Esophagus (tissue), 2 donors: Measurements from ENCODE around the gene RAB22A. TPM values are rescaled to one million over a fixed set of nuclear protein-coding genes. Genes with fewer than 3 reads are reported as not detected.
"Not testable (repeated sequence)": the region's sequence is repeated elsewhere in the genome, so short reads cannot be mapped to it uniquely, and the experiment has no call there.

Experiments
- H3K27ac ChIP-seq, 2 donors: one replicate each; pipeline ENCODE4 v1.5.1; 2013; ENCODE audit warnings: low read depth in 2 of 2, mild to moderate bottlenecking in 2 of 2, inconsistent platforms in 1 of 2, low read length in 1 of 2, moderate library complexity in 1 of 2
- H3K27me3 ChIP-seq, 2 donors: one replicate each; pipeline ENCODE4 v1.6.1; 2013; ENCODE audit warnings: low read length in 2 of 2, control low read depth in 1 of 2, mild to moderate bottlenecking in 1 of 2; ENCODE audit not compliant: insufficient read depth in 2 of 2, control insufficient read depth in 1 of 2
- H3K36me3 ChIP-seq, 2 donors: one replicate each; pipeline ENCODE4 v1.6.1; 2013; ENCODE audit warnings: low read length in 1 of 2; ENCODE audit not compliant: control insufficient read depth in 2 of 2, insufficient read depth in 2 of 2
- H3K4me1 ChIP-seq, 2 donors: one replicate each; pipeline ENCODE4 v1.6.1; 2013; ENCODE audit warnings: low read length in 1 of 2; ENCODE audit not compliant: control insufficient read depth in 2 of 2, insufficient read depth in 2 of 2
- H3K4me3 ChIP-seq, 2 donors: one replicate each; pipeline ENCODE4 v1.5.1; 2013; ENCODE audit warnings: low read length in 2 of 2, mild to moderate bottlenecking in 2 of 2, low read depth in 1 of 2, moderate library complexity in 1 of 2
- H3K9me3 ChIP-seq, 2 donors: one replicate each; pipeline ENCODE4 v1.6.1; 2013; ENCODE audit warnings: mild to moderate bottlenecking in 2 of 2, low read depth in 1 of 2, low read length in 1 of 2, moderate library complexity in 1 of 2; ENCODE audit not compliant: control insufficient read depth in 2 of 2, insufficient read depth in 1 of 2
- WGBS, 2 donors: extraction: QIAGEN DNeasy Blood & Tissue Kit; methylation state at CpG; one replicate each; pipeline ENCODE4 v1.1.7; 2013; 5-methylcytosine and 5-hydroxymethylcytosine counted together
- polyA plus RNA-seq, 2 donors: library from polyadenylated mRNA; stranded (reverse); fragments of 200-250 nt; gene quantifications; one replicate each; pipeline ENCODE4 v1.2.3, GENCODE V29; 2013
- donor health status: healthy with polysubstance abuse.
- donor health status: Bipolar disorder and iron deficiency.

Gene RAB22A
- polyA plus RNA-seq, 2 donors: 9.4 to 9.7 TPM

DNA sequence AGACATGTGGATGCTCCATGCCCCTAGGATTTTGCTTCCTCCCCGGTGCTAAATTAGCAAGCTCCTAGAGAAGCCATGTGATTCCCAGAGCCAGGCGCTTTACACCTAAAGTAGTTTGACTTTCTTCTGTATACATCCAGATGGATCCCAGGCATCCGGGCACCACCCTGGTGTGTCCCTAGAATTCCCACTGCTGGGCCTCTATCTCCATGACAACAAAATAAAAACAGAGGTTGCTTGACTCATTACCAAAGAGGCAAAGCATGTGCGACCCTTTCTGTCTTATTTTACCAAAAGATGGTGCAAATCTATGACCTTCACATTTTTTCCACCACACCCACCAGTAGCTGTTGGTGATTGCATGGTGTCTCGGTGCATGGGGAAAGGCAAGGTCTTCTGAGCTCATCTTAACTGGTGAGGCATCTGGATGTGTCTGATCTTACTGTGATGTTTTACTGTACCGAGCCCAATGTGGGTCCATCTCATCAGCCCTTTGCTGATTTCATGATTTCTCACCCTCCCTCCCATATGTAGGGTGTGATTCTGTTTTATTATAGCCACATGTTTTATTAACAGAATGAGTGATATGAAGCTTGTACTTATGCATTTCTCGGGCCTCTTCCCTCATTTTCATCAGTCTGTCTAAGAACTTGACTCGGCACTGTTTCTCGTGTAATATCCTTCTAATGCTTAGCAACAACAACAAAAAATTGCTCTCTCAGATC is 52.1 kb downstream of the RAB22A start:
- H3K4me3 ChIP-seq: no peak overlapping the region

DNA sequence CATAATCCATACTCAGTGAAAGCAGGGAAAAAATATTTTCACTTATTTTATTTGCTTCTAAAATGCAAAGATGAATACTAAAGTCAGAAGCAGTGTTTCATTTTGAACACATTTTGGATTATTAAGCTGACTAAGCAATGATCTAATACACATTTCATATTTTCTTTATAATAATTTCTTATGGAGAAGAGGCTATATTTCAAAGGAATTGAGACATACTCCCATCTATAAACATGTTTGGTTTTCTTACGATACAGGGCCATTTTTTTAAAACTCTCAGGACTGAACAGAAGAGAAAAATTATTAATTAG is 52.6 kb downstream of the RAB22A start:
- Histone ChIP-seq H3K4me1 (no peaks in the 10 kb centered on the region), H3K36me3 (peaks cover 0 to 5% of the 10 kb centered on the region in 2 donors), H3K4me3 (no peak overlapping the region), H3K27ac (no peak overlapping the region), H3K9me3 (no peaks in the 10 kb centered on the region), H3K27me3 (no peaks in the 10 kb centered on the region)
- 84 to 88% methylated on average over 1 of the region's 1 CpG for WGBS, 2 donors

More for the DNA sequence above, 52.1 kb downstream of the RAB22A start:
- Histone ChIP-seq H3K36me3 (peaks cover 0 to 5% of the 10 kb centered on the region in 2 donors), H3K27ac (no peak overlapping the region), H3K27me3 (no peaks in the 10 kb centered on the region), H3K9me3 (no peaks in the 10 kb centered on the region), H3K4me1 (no peaks in the 10 kb centered on the region)
- WGBS, 2 donors: 58 to 78% methylated on average over 9 of the region's 9 CpGs

DNA sequence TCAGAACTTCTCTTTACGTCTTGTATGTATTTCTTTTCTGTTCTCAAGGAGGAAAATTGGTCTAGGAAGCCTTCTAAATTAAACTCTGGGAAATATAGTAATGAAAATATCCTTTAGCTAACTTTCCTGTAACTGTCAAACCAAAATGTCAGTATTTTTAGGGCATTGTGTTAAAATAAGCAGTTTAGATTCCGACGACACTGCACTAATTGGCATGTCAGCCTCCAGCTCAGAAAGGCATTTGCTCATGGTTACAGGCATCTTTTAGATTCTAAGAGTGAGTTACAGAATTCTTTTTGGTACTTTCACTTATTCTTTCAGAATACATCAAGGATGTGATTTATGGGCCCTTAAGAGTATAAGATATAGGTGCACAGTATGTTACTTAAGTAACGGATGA is 53.5 kb downstream of the RAB22A start:
- H3K9me3 ChIP-seq: no peaks in the 10 kb centered on the region
- peaks cover 0 to 9% of the 10 kb centered on the region in 2 donors for H3K36me3 ChIP-seq
- no peak overlapping the region for H3K4me3 ChIP-seq
- WGBS, 2 donors: 96 to 97% methylated on average over 4 of the region's 4 CpGs
- H3K27ac ChIP-seq: no peak overlapping the region
- no peaks in the 10 kb centered on the region for H3K27me3 ChIP-seq
- H3K4me1 ChIP-seq: no peaks in the 10 kb centered on the region

DNA sequence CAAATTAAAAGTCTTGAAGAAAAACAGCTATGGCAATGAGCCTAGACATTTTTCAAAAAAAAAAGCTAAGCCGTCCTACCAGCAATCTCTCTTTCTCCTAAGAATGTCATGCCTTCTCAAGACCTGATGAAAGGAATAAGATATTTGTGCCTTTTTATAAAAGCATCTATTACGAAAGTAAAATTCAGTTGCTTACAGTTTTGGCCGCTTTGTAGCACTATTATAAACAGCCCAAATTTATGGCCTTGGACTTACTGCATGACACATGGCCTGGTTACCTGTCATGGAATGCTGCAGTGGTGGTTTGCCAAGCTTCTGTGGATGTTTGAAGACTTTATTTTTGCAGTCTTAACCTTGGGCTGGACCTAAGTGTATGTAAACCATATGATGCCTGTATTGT is 57.4 kb downstream of the RAB22A start:
- WGBS, 2 donors: 82 to 84% methylated on average over 3 of the region's 3 CpGs
- H3K27ac ChIP-seq: no peak overlapping the region

DNA sequence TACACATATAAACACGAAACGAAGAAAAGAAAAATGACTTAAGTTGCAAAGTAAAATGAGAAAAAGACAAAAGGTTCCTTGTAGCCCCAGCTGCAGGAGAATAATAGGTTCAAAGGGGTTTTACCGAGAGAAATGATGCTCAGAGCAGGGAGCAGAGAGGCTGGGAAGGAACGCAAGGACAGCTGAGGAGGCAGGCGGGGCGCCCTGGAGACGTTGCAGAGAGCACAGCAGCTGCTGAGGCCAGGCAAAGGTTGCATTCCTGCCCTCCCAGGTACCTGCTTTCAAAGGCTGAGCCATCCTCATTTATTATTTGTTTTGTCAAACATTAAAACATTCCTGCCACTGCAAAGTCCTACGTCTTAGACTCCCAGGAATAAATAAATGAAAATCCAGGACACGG is 63.3 kb downstream of the RAB22A start:
- Histone ChIP-seq H3K27me3 (no peaks in the 10 kb centered on the region), H3K36me3 (peaks cover 0 to 2% of the 10 kb centered on the region in 2 donors), H3K4me3 (no peak overlapping the region), H3K27ac (no peak overlapping the region), H3K4me1 (no peaks in the 10 kb centered on the region), H3K9me3 (no peaks in the 10 kb centered on the region)
- 50 to 54% methylated on average over 9 of the region's 9 CpGs for WGBS, 2 donors

More for the DNA sequence above, 57.4 kb downstream of the RAB22A start:
- Histone ChIP-seq H3K27me3 (no peaks in the 10 kb centered on the region), H3K9me3 (no peaks in the 10 kb centered on the region), H3K4me1 (no peaks in the 10 kb centered on the region), H3K4me3 (no peak overlapping the region), H3K36me3 (peaks cover 0 to 4% of the 10 kb centered on the region in 2 donors)

DNA sequence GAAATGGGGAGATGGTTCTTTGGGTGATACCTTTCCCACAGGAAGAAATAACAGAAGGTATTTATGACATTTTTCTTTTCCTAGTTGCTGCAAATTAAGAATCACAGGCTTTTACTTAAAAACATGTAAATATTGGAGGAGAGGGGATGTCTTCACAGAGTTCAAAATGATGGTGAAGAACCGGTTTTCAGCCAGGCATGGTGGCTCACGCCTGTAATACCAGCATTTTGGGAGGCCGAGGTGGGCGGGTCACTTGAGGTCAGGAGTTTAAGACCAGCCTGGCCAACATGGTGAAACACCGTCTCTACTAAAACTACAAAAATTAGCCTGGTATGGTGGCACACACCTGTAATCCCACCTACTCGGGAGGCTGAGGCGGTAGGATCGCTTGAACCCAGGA is 63.8 kb downstream of the RAB22A start:
- WGBS, 2 donors: 85 to 86% methylated on average over 8 of the region's 8 CpGs

DNA sequence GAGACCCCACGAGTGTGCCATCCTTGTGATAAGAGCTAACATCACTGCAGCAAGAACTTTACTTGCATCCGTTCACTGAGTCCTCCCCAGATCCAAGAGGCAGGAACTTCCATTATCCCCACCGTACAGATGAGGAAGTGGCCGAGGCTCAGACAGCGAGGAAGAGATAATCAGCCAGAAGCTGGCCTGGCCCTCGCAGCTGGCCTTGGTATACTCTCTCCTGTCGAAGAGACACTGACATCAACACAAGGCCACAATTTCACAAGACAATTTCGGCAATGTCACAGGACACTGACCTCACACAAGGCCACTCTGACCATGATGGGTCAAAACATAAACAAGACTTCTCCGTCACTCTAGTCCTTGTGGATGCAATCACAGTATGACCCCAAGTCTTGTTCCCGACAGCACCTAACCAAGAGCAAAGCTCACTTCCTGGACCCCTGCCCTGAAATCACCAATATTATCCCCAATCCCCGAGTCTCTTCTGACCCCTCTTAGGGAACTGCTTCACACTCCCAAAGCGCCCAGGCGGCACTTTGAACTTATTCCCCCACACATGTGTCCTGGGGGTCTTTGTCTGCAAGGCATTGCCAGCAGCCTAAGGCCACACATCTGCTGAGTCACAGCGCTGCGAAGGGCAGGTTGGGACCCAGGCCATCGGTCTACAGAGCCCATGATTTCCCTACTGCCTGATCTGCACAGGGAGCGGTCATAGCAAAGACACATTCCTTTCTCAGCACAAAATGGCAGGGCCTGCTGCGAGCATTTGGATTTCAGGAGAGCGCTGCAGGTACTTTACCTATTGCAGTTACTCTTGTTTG is 64.7 kb downstream of the RAB22A start:
- Histone ChIP-seq H3K36me3 (no peaks in the 10 kb centered on the region), H3K4me3 (no peak overlapping the region), H3K27ac (no peak overlapping the region), H3K27me3 (no peaks in the 10 kb centered on the region), H3K9me3 (no peaks in the 10 kb centered on the region), H3K4me1 (no peaks in the 10 kb centered on the region)
- 84 to 85% methylated on average over 19 of the region's 19 CpGs for WGBS, 2 donors

More for the DNA sequence above, 63.8 kb downstream of the RAB22A start:
- not testable (repeated sequence) for H3K9me3 ChIP-seq, H3K4me3 ChIP-seq, H3K27ac ChIP-seq, H3K27me3 ChIP-seq, H3K4me1 ChIP-seq, H3K36me3 ChIP-seq

DNA sequence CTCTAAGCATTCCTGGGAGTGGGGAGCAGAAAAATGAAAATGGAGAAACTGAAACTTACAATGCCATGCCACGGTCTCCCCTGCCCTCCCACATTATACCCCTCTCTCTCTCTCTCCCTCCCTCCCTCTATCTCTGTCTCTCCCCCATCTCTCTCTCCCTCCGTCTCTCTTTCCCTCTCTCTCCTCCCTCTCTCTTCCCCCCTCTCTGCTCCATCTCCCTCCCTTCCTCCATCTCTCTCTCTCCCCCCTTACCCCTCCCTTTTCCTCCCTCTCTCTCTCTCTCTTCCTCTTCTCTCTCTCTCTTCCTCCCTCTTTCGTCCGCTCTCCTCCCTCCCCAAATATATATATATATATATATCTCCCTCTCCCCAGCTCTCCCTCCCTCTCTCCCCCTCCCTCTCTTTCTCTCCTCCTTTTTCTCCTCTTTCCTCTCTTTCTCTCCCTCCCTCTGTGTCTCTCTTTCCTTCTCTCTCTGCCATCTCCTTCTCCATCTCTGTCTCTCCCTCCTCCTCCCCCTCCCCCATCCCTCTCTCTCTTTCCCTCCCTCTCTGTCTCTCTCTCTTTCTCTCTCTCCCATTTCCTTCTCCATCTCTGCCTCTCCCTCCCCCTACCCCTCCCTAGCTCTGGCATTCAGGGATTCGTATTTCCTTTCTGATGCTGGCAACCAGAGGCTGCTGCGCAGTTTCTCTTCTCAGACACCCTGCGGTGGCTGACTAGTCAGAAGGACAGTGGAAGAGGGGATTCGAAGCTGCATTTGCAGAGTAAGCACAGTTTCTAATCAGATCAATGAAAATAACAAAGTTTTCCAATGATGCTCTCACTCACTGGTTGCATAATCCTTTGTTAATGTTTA is 65.6 kb downstream of the RAB22A start:
- 48 to 51% methylated on average over 8 of the region's 8 CpGs for WGBS, 2 donors
- Histone ChIP-seq H3K9me3 (no peaks in the 10 kb centered on the region), H3K27me3 (no peaks in the 10 kb centered on the region), H3K4me1 (no peaks in the 10 kb centered on the region), H3K4me3 (no peak overlapping the region), H3K27ac (no peak overlapping the region), H3K36me3 (no peaks in the 10 kb centered on the region)

DNA sequence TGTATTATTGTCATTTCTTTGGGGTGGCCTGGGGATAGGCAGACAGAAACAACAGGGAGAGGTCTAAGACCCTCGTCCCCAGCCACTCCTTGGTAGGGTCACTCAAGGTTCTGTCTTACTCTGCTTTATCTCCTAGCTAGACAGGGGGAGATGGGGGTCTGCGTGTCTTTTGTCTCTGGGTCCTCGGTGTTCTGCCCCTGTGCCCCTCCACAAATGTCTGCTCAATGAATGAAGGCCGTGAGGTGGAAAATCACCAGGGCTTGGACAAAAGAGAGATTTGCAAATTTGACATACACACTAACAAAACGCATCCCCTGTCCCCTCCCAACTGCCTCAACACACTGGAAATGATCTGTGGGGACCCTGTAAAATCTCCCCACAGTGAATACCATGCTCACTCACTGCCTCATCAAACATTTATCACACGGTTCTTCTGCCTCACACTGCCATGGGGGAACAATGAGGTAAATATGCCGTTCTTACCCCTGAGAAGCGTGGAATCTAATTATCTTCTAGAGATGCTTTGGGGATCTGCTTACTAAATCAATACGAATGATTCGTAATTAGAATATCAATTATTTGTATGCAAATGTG is 66.3 kb downstream of the RAB22A start:
- H3K4me3 ChIP-seq: no peak overlapping the region
- no peaks in the 10 kb centered on the region for H3K27me3 ChIP-seq
- WGBS, 2 donors: 74 to 77% methylated on average over 10 of the region's 10 CpGs
- no peaks in the 10 kb centered on the region for H3K36me3 ChIP-seq
- H3K27ac ChIP-seq: no peak overlapping the region
- H3K9me3 ChIP-seq: no peaks in the 10 kb centered on the region
- no peaks in the 10 kb centered on the region for H3K4me1 ChIP-seq
